ENCODE data around the gene CRELD1. TPM values are rescaled to one million over a fixed set of nuclear protein-coding genes. Genes with fewer than 3 reads are reported as not detected.

CRELD1 gene
- total and polyA plus RNA-seq, 10 of the 15 experiments (the other 5 are each of a cell fraction or from before 2014, with no cell fraction given), result 1.3 to 15.9 (median 8.8) TPM

DNA sequence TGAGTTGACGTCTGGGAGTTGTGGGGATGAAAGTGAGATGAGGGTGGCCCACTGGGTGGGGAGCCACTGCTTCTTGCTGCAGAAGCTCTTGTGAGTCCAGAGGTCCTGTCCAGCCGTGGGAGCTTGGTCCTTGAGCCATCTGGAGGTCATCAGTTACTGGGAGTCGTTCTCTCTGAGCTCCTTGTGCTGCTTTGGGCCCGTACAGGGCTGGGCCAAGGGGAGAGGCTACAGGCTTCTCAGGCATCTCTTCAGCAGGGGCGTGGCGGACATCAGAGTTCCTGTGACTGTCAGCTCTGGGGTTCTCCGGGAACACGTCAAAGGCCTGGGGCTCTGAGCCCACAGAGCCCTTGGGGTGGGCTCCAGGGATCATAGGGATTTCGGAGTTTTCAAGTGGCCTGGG lies 16.0 kb downstream of the CRELD1 start:
- no peaks in the 10 kb centered on the region for H4K20me1 ChIP-seq (ENCODE audit: control insufficient read depth, insufficient read depth)
- RAD21 ChIA-PET (ENCODE audit: unreplicated experiment), result interaction anchor here (5.2 kb wide), 1 partner anchor 17 kb away, joined by 24 read pairs; the partner anchor contains the start of gene CRELD1
- no peak for FAIRE-seq
- 73% methylated on average over 9 of the region's 9 CpGs for WGBS (ENCODE audit: insufficient coverage, insufficient replicate concordance, low lambda C conversion rate, missing lambda C conversion rate)
- SMC1A ChIA-PET (ENCODE audit: uncharacterized antibody, unreplicated experiment), result interaction anchor here (0.7 to 1.8 kb wide), 3 partner anchors 15 to 76 kb away, joined by 3 to 5 read pairs (median 4); partner anchors contain the start of genes CIDEC and FANCD2
- H3K4me1 ChIP-seq (ENCODE audit: control insufficient read depth, insufficient read depth, low read length), result peaks cover 3% of the 10 kb centered on the region; the same call in 1 of the 2 replicates
- intact Hi-C loops (cut with micrococcal nuclease; ENCODE audit: unreplicated experiment) (loop anchor here (2.0 to 10.0 kb wide), 2 partner anchors 17 to 275 kb away; partner anchors contain the start of gene CRELD1), in situ Hi-C loops (cut with MboI) (no loop called here)
- H3K79me2 ChIP-seq (ENCODE audit: control insufficient read depth, insufficient read depth, low read length), result no peaks in the 10 kb centered on the region
- POLR2A ChIA-PET, result interaction anchor here (0.6 to 1.1 kb wide), 2 partner anchors 15 to 49 kb away, joined by 3 to 4 read pairs; no protein-coding TSS in a partner anchor
- no peak overlapping the region for H3K4me2 ChIP-seq (ENCODE audit: control insufficient read depth, insufficient read depth)
- TF ChIP-seq YY1 (IDR thresholded peaks at IDR 0.05; ENCODE audit: low read depth, low read length) (no peak), SUZ12 (IDR thresholded peaks at IDR 0.05; ENCODE audit: unreplicated experiment) (no peak), NR2C1 (IDR thresholded peaks at IDR 0.05) (no peak), TBL1XR1 (IDR thresholded peaks at IDR 0.05; ENCODE audit: low read depth, low read length) (no peak), CHD2 (IDR thresholded peaks at IDR 0.05; ENCODE audit: borderline replicate concordance, low read depth, low read length) (no peak), MTA2 (IDR thresholded peaks at IDR 0.05; ENCODE audit: low read depth) (no peak), EGR1 (IDR thresholded peaks at IDR 0.05; ENCODE audit: borderline replicate concordance in 1 of 2, low read depth in 2 of 2, low read length in 2 of 2) (no peak), IKZF2 (IDR thresholded peaks at IDR 0.05) (no peak), SREBF1 (IDR thresholded peaks at IDR 0.05; ENCODE audit: low read length) (no peak), TARDBP (IDR thresholded peaks at IDR 0.05; ENCODE audit: borderline replicate concordance) (no peak), NRF1 (conservative IDR thresholded peaks at IDR 0.05; ENCODE audit: low read depth, low read length) (no peak), RB1 (IDR thresholded peaks at IDR 0.05; ENCODE audit: borderline replicate concordance) (no peak)
- H3K4me3 ChIP-seq, result no peak overlapping the region
- ATAC-seq, result no peak
- H3K27ac ChIP-seq (ENCODE audit: control insufficient read depth, insufficient read depth), result no peak overlapping the region
- H3K9me3 ChIP-seq (replicated peaks; ENCODE audit: control insufficient read depth, insufficient read depth, low read length), result no peaks in the 10 kb centered on the region
- CTCF ChIA-PET, result interaction anchor here (2.1 kb wide), 1 partner anchor 17 kb away, joined by 5 read pairs; no protein-coding TSS in a partner anchor
- no peaks in the 10 kb centered on the region for H3K27me3 ChIP-seq (replicated peaks in 1 of 2; ENCODE audit: control insufficient read depth in 2 of 2, insufficient read depth in 2 of 2, low read length in 1 of 2)
- no peak overlapping the region for H2AFZ ChIP-seq (ENCODE audit: control insufficient read depth, low read depth, low read length)
- H3K9ac ChIP-seq (ENCODE audit: control insufficient read depth, insufficient read depth, low read length), result no peak overlapping the region
- BruUV-seq (replicated peaks), result no TSS peak
- no peak for DNase-seq (ENCODE audit: low read depth, low spot score)
- peaks cover 0 to 6% of the 10 kb centered on the region in 2 experiments; a peak in 2 of 4 replicates for H3K36me3 ChIP-seq (ENCODE audit: control insufficient read depth in 2 of 2, insufficient read depth in 2 of 2, low read length in 1 of 2)
